ENCODE measurements around the gene ROBO2. TPM values are rescaled to one million over a fixed set of nuclear protein-coding genes. Genes with fewer than 3 reads are reported as not detected.

The ROBO2 gene
- polyA plus RNA-seq, 3 donors from 2014 or later = not detected

- Mint-ChIP-seq H3K27me3 (ENCODE audit: low read depth in 3 of 3) (peaks cover 0 to 5% (median 0%) of the 10 kb centered on the region in 3 donors), H3K9me3 (peaks cover 4 to 58% (median 26%) of the 10 kb centered on the region in 6 donors), H3K36me3 (peaks cover 0 to under 1% (median 0%) of the 10 kb centered on the region in 3 donors), H3K4me1 (no peaks in the 10 kb centered on the region), H3K4me3 (no peak overlapping the region), H3K27ac (no peak overlapping the region)
- no peak for DNase-seq
Observed at GRCh38 chr3:77467702-77468625, 428.1 kb downstream of the ROBO2 start.

DNA sequence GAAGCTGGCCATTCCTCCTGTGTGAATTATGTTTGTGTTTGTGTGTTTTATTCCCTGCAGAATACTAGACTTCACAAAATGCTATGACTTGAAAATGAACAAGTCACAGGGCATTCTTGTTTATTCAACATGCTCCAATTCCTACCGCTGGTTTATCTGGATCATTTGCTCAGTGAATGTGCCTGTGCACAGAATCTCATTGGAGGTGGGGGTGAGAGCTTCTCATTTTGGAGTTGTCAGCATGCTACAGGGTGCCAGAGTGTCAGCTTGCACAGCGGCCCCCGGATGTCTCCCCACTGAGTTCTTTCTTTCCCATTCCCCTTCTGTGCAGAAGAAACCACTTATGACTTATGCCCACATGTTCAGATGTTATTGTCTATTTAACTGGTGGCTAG lies 428.7 kb downstream of the ROBO2 start:
- DNase-seq = no peak
- Mint-ChIP-seq H3K27ac (no peak overlapping the region), H3K27me3 (ENCODE audit: low read depth in 3 of 3) (peaks cover 0 to 5% (median 0%) of the 10 kb centered on the region in 3 donors), H3K4me1 (no peaks in the 10 kb centered on the region), H3K4me3 (no peak overlapping the region), H3K36me3 (no peaks in the 10 kb centered on the region), H3K9me3 (peaks cover 6 to 60% (median 28%) of the 10 kb centered on the region in 6 donors)

DNA sequence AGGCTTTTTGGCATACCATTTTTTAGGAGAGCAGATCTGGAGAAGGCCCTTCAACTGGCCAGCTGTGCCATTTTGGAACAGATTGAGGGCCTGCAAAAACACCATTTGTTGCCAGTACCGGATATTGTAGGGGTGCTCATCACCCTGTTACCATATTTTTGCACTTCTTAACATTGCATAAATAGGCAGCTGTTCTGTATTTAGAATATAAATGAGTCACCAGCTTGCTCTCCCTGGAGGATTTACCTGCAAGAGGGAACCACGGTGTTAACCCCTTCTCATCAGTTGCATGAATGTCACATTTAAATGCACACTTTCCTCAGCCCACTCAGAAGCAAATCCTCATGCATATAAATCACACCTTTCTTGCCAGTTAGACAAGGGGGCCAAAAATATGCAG lies 435.6 kb downstream of the ROBO2 start:
- Mint-ChIP-seq H3K4me1 (no peaks in the 10 kb centered on the region), H3K27me3 (ENCODE audit: low read depth in 3 of 3) (peaks cover 0 to 3% (median 0%) of the 10 kb centered on the region in 3 donors), H3K36me3 (peaks cover 0 to 5% (median 0%) of the 10 kb centered on the region in 3 donors), H3K9me3 (peaks cover 16 to 63% (median 38%) of the 10 kb centered on the region in 6 donors), H3K27ac (no peak overlapping the region), H3K4me3 (no peak overlapping the region)
- DNase-seq = no peak

- Mint-ChIP-seq H3K27me3 (ENCODE audit: low read depth in 3 of 3) (no peaks in the 10 kb centered on the region), H3K4me3 (no peak overlapping the region), H3K36me3 (peaks cover 0 to 5% (median 0%) of the 10 kb centered on the region in 3 donors), H3K4me1 (no peaks in the 10 kb centered on the region), H3K9me3 (peaks cover 15 to 58% (median 26%) of the 10 kb centered on the region in 6 donors), H3K27ac (no peak overlapping the region)
- DNase-seq = no peak
Observed at GRCh38 chr3:77479021-77479420, 439.1 kb downstream of the ROBO2 start.

GRCh38 chr3:77489216-77489615 lies 449.3 kb downstream of the ROBO2 start:
- peaks cover 0 to 4% (median 2%) of the 10 kb centered on the region in 3 donors for H3K27me3 Mint-ChIP-seq (ENCODE audit: low read depth in 3 of 3)
- no peak overlapping the region for H3K27ac Mint-ChIP-seq
- peaks cover 0 to 5% (median 0%) of the 10 kb centered on the region in 3 donors for H3K36me3 Mint-ChIP-seq
- DNase-seq = no peak
- H3K9me3 Mint-ChIP-seq = peaks cover 10 to 61% (median 40%) of the 10 kb centered on the region in 6 donors
- no peaks in the 10 kb centered on the region for H3K4me1 Mint-ChIP-seq
- no peak overlapping the region for H3K4me3 Mint-ChIP-seq

DNA sequence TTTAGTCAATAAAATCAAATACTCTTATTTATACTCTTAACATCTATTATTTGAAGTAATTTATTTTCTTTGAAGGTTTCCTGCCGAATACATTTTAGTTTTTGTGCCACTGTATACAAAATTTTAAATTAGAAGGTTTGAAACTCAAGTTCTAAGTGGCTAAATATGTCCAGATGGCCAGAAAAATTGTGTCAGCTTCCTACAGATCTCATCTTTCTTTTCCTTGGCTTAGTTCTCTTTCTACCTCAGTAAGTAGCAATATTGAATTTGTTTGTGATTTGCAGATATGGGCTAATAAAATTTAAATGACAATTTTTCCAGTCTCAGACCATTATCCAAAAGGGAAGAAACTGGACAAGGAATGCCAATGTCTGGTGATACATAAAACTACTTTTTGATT lies 452.1 kb downstream of the ROBO2 start:
- Mint-ChIP-seq H3K36me3 (peaks cover 0 to 5% (median 0%) of the 10 kb centered on the region in 3 donors), H3K4me3 (no peak overlapping the region), H3K4me1 (no peaks in the 10 kb centered on the region), H3K27ac (no peak overlapping the region), H3K27me3 (ENCODE audit: low read depth in 3 of 3) (peaks cover 0 to 4% (median 2%) of the 10 kb centered on the region in 3 donors), H3K9me3 (peaks cover 14 to 54% (median 29%) of the 10 kb centered on the region in 6 donors)
- DNase-seq = no peak

- Mint-ChIP-seq H3K9me3 (peaks cover 5 to 33% (median 8%) of the 10 kb centered on the region in 6 donors), H3K4me1 (no peaks in the 10 kb centered on the region), H3K27me3 (ENCODE audit: low read depth in 3 of 3) (no peaks in the 10 kb centered on the region), H3K4me3 (no peak overlapping the region), H3K36me3 (no peaks in the 10 kb centered on the region), H3K27ac (no peak overlapping the region)
- no peak for DNase-seq
Observed at GRCh38 chr3:77500721-77501120, 460.8 kb downstream of the ROBO2 start.

- no peaks in the 10 kb centered on the region for H3K4me1 Mint-ChIP-seq
- H3K4me3 Mint-ChIP-seq = no peak overlapping the region
- peaks cover 0 to 2% (median 0%) of the 10 kb centered on the region in 3 donors for H3K27me3 Mint-ChIP-seq (ENCODE audit: low read depth in 3 of 3)
- H3K36me3 Mint-ChIP-seq = no peaks in the 10 kb centered on the region
- DNase-seq = no peak
- no peak overlapping the region for H3K27ac Mint-ChIP-seq
- peaks cover 8 to 40% (median 22%) of the 10 kb centered on the region in 6 donors for H3K9me3 Mint-ChIP-seq
Observed at GRCh38 chr3:77506384-77506783, 466.5 kb downstream of the ROBO2 start.

DNA sequence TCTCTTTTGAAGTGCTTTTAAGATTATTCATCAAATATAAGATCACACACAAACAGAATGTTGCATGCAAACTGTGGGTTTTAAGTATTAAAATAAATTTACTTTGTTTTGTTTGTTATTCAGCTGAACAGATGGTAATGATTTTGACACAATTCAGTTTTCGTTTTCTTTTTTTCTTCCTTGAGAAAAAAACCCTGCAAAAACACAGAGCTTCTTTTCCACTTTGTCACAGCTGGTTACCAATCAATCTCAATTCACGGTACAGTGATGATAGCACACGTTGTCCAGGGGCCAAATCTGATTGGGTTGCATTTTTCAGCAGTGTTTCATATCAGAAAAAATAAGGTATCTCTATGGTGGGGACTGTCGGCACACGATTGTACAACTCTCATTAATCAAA lies 473.6 kb downstream of the ROBO2 start:
- DNase-seq = no peak
- Mint-ChIP-seq H3K36me3 (no peaks in the 10 kb centered on the region), H3K27me3 (ENCODE audit: low read depth in 3 of 3) (peaks cover 0 to 2% (median 0%) of the 10 kb centered on the region in 3 donors), H3K4me1 (no peaks in the 10 kb centered on the region), H3K4me3 (no peak overlapping the region), H3K9me3 (peaks cover 10 to 56% (median 23%) of the 10 kb centered on the region in 6 donors), H3K27ac (no peak overlapping the region)

DNA sequence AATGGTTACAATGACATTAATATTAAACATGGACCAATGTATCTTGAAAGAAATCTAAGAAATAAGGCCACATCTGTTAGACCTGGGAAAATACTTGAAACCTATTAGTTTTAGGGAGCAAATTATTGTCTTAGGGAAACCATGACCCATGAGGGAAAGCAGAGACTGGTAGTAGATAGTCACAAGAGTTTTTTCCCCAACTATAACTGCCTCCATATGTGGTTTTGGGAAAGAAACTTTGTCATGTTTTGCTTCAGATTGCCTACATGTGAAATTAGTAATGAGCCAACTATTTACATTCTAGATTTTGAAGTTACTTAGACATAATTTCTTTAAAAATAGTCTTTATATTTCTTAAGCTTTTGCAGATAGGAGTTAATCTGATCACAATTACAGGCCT lies 474.9 kb downstream of the ROBO2 start:
- no peaks in the 10 kb centered on the region for H3K4me1 Mint-ChIP-seq
- no peak overlapping the region for H3K27ac Mint-ChIP-seq
- H3K4me3 Mint-ChIP-seq = no peak overlapping the region
- H3K36me3 Mint-ChIP-seq = no peaks in the 10 kb centered on the region
- H3K27me3 Mint-ChIP-seq (ENCODE audit: low read depth in 3 of 3) = no peaks in the 10 kb centered on the region
- peaks cover 7 to 49% (median 20%) of the 10 kb centered on the region in 6 donors for H3K9me3 Mint-ChIP-seq
- no peak for DNase-seq

DNA sequence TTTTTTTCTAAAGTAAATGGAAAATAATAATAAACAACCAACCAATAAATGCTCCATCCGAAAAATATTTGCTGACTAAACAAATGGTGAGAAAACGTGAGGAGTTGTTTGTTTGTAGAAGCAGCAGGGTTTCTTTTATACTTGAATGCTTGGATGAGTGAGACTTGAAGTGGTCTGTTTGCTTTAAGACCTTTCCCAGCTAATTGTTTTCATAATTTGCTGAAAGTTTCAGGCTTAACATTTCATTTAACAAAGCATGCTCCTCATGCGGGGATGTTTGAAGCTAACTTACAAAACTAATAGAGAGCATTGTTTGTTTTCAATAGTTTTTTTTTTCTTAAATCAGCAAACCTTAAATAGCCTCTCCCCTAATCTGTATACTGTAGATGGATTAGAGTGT lies 484.6 kb downstream of the ROBO2 start:
- Mint-ChIP-seq H3K4me1 (no peaks in the 10 kb centered on the region), H3K27ac (no peak overlapping the region), H3K9me3 (peaks cover 2 to 42% (median 13%) of the 10 kb centered on the region in 6 donors), H3K36me3 (no peaks in the 10 kb centered on the region), H3K4me3 (no peak overlapping the region), H3K27me3 (ENCODE audit: low read depth in 3 of 3) (peaks cover 0 to 5% (median 0%) of the 10 kb centered on the region in 3 donors)
- DNase-seq = no peak

DNA sequence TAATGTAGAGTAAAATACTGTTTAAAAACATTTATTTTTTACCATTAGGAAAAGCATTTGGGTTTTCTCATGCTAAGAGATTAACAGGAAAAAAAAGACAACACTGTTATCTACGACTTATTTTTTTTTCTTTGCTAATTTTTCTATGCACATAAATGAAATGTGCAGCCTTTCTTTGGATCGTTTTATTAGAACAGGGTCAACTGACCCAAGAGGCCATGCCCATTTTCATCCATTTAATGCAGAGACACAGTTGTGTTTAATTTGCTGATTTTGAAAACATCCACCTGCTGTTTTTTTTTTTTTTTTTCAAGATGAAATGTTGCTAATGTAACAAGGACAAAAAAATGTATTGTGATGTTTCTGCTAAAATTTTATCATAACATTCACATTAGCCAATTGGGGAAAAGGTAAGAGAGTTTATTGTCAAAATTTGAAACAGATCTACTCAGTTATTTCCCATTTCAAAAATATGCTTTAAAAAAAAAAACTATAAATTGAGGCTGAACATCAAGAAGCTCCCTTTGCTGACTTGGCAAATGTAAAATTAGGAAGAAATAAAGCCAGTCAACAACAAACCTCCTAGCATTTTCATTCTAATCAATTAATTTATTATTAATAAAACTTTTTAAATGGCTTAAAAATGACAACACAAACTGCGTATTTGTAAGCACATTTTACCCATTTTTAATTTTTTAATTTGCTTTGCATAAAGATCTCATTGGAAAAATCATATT lies 485.2 kb downstream of the ROBO2 start:
- Mint-ChIP-seq H3K4me3 (no peak overlapping the region), H3K27ac (no peak overlapping the region), H3K27me3 (ENCODE audit: low read depth in 3 of 3) (peaks cover 0 to 5% (median 0%) of the 10 kb centered on the region in 3 donors), H3K4me1 (no peaks in the 10 kb centered on the region), H3K36me3 (no peaks in the 10 kb centered on the region), H3K9me3 (peaks cover 0 to 37% (median 10%) of the 10 kb centered on the region in 6 donors)
- DNase-seq = no peak

- Mint-ChIP-seq H3K27ac (no peak overlapping the region), H3K4me3 (no peak overlapping the region), H3K36me3 (peaks cover 0 to 2% (median 0%) of the 10 kb centered on the region in 3 donors), H3K4me1 (no peaks in the 10 kb centered on the region), H3K27me3 (ENCODE audit: low read depth in 3 of 3) (peaks cover 0 to 4% (median 0%) of the 10 kb centered on the region in 3 donors), H3K9me3 (peaks cover 0 to 35% (median 8%) of the 10 kb centered on the region in 6 donors)
- DNase-seq = no peak
Observed at GRCh38 chr3:77526573-77527113, 486.7 kb downstream of the ROBO2 start.

Data from immature natural killer cell (primary cell).